PFSK-1 (cell line): ENCODE results near the gene RUNX1.

ENCODE experiments used
- FOXP2 ChIP-seq: optimal IDR thresholded peaks from 2 replicates; pipeline ENCODE3; 2011; ENCODE audit warnings: borderline replicate concordance, control low read depth, inconsistent platforms; ENCODE audit not compliant: insufficient read depth; ENCODE audit errors: extremely low read length, extremely low read depth
- POLR2AphosphoS5 ChIP-seq: IDR thresholded peaks from 2 replicates; pipeline ENCODE4 v1.6.1; 2012; ENCODE audit warnings: low read depth, mild to moderate bottlenecking, control low read depth, low read length, moderate library complexity
- REST ChIP-seq, 2 experiments: IDR thresholded peaks; 2 replicates each; pipeline versions ENCODE4 v1.6.1 to v1.8.0; 2011 to 2012; ENCODE audit warnings: low read depth in 2 of 2, low read length in 2 of 2, control low read depth in 1 of 2, inconsistent platforms in 1 of 2, mild to moderate bottlenecking in 1 of 2, moderate library complexity in 1 of 2; ENCODE audit not compliant: insufficient read depth in 1 of 2
- SIN3A ChIP-seq: IDR thresholded peaks from 2 replicates; pipeline ENCODE4 v1.6.1; 2012; ENCODE audit warnings: mild to moderate bottlenecking, low read length, moderate library complexity, borderline replicate concordance; ENCODE audit not compliant: insufficient read depth
- TAF1 ChIP-seq: IDR thresholded peaks from 2 replicates; pipeline ENCODE4 v1.6.1; 2012; ENCODE audit warnings: low read length, control low read depth, borderline replicate concordance; ENCODE audit not compliant: insufficient read depth

- TF ChIP-seq TAF1 (no peak), SIN3A (no peak), REST (IDR thresholded peaks at IDR 0.05; ENCODE audit: insufficient read depth in 1 of 2, low read depth in 2 of 2, low read length in 2 of 2) (no peak), POLR2AphosphoS5 (no peak), FOXP2 (no peak)
These were observed 251.1 kb downstream of the RUNX1 start for GRCh38 chr21:34797921-34798535.
